ENCODE results near the gene HECW1. TPM values are rescaled to one million over a fixed set of nuclear protein-coding genes. Genes with fewer than 3 reads are reported as not detected.

The HECW1 gene
- total and polyA plus RNA-seq, 2 of the 13 experiments (the other 11 are each of a cell fraction or from before 2014, with no cell fraction given): not detected

DNA sequence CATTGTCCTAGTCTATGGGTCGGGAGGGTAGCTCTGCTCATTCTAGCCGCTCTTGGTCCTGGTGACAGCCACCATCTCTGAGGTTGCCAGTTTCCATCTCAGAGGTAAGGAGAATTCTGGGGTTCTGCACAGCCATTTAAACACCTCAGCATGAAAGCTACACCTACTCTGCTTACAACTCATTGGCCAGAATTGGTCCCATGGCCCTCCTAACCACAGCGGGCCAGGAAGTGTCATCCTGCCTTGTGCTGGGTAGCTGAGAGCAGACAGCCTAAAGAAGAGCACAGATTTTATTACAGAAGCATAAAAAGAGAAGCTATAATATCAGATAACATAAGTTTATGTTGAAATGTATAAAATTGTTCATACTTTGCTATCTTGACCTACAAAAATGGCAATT, 152.7 kb downstream of the HECW1 start:
- 69% methylated on average over 3 of the region's 3 CpGs for WGBS (ENCODE audit: low lambda C conversion rate)
- H3K4me3 ChIP-seq (replicated peaks in 1 of 3; ENCODE audit: insufficient read depth in 1 of 3, low read depth in 2 of 3, low read length in 3 of 3): no peak overlapping the region
- no TSS peak for BruUV-seq (replicated peaks)
- H3K4me1 ChIP-seq (ENCODE audit: insufficient read depth, low read length): no peaks in the 10 kb centered on the region
- no peak overlapping the region for H3K9ac ChIP-seq (ENCODE audit: insufficient read depth, low read depth, low read length)
- in situ Hi-C loops (cut with HindIII; ENCODE audit: extremely low pct_ligation_motif_present, low pct_unique_long_range_greater_than_20kb): loop anchor here (10.0 kb wide), 1 partner anchor 320 kb away; no protein-coding TSS in a partner anchor
- intact Hi-C loops (cut with micrococcal nuclease; ENCODE audit: unreplicated experiment): no loop called here
- ChIA-PET CTCF (ENCODE audit: low intra/inter-chr PET ratio, low total read pairs) (no interaction called here), POLR2A (no interaction called here)
- TF ChIP-seq SP2 (CRISPR knock-in tag; IDR thresholded peaks at IDR 0.05) (no peak), ZNF781 (CRISPR knock-in tag; IDR thresholded peaks at IDR 0.05; ENCODE audit: borderline replicate concordance, not compliant biosample characterization) (no peak), ZNF720 (CRISPR knock-in tag; IDR thresholded peaks at IDR 0.05) (no peak), ZNF709 (CRISPR knock-in tag; IDR thresholded peaks at IDR 0.05) (no peak), BRCA1 (CRISPR knock-in tag; IDR thresholded peaks at IDR 0.05) (no peak), ZNF430 (CRISPR knock-in tag; IDR thresholded peaks at IDR 0.05) (no peak), ZNF33A (CRISPR knock-in tag; IDR thresholded peaks at IDR 0.05; ENCODE audit: borderline replicate concordance) (no peak), CBFB (CRISPR knock-in tag; IDR thresholded peaks at IDR 0.05) (no peak), ZNF17 (CRISPR knock-in tag; IDR thresholded peaks at IDR 0.05) (no peak), SMAD9 (CRISPR knock-in tag; IDR thresholded peaks at IDR 0.05) (no peak), ZNF703 (CRISPR knock-in tag; IDR thresholded peaks at IDR 0.05; ENCODE audit: borderline replicate concordance) (no peak), ZNF451 (CRISPR knock-in tag; IDR thresholded peaks at IDR 0.05) (no peak)
- TF ChIP-seq, protein P1, sequence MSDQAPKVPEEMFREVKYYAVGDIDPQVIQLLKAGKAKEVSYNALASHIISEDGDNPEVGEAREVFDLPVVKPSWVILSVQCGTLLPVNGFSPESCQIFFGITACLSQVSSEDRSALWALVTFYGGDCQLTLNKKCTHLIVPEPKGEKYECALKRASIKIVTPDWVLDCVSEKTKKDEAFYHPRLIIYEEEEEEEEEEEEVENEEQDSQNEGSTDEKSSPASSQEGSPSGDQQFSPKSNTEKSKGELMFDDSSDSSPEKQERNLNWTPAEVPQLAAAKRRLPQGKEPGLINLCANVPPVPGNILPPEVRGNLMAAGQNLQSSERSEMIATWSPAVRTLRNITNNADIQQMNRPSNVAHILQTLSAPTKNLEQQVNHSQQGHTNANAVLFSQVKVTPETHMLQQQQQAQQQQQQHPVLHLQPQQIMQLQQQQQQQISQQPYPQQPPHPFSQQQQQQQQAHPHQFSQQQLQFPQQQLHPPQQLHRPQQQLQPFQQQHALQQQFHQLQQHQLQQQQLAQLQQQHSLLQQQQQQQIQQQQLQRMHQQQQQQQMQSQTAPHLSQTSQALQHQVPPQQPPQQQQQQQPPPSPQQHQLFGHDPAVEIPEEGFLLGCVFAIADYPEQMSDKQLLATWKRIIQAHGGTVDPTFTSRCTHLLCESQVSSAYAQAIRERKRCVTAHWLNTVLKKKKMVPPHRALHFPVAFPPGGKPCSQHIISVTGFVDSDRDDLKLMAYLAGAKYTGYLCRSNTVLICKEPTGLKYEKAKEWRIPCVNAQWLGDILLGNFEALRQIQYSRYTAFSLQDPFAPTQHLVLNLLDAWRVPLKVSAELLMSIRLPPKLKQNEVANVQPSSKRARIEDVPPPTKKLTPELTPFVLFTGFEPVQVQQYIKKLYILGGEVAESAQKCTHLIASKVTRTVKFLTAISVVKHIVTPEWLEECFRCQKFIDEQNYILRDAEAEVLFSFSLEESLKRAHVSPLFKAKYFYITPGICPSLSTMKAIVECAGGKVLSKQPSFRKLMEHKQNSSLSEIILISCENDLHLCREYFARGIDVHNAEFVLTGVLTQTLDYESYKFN (CRISPR knock-in tag; conservative IDR thresholded peaks at IDR 0.05): no peak
- TF ChIP-seq, protein P2, sequence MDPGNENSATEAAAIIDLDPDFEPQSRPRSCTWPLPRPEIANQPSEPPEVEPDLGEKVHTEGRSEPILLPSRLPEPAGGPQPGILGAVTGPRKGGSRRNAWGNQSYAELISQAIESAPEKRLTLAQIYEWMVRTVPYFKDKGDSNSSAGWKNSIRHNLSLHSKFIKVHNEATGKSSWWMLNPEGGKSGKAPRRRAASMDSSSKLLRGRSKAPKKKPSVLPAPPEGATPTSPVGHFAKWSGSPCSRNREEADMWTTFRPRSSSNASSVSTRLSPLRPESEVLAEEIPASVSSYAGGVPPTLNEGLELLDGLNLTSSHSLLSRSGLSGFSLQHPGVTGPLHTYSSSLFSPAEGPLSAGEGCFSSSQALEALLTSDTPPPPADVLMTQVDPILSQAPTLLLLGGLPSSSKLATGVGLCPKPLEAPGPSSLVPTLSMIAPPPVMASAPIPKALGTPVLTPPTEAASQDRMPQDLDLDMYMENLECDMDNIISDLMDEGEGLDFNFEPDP (CRISPR knock-in tag; conservative IDR thresholded peaks at IDR 0.05): no peak
- TF ChIP-seq, protein P3, sequence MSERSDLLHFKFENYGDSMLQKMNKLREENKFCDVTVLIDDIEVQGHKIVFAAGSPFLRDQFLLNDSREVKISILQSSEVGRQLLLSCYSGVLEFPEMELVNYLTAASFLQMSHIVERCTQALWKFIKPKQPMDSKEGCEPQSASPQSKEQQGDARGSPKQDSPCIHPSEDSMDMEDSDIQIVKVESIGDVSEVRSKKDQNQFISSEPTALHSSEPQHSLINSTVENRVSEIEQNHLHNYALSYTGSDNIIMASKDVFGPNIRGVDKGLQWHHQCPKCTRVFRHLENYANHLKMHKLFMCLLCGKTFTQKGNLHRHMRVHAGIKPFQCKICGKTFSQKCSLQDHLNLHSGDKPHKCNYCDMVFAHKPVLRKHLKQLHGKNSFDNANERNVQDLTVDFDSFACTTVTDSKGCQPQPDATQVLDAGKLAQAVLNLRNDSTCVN (CRISPR knock-in tag; IDR thresholded peaks at IDR 0.05; ENCODE audit: borderline replicate concordance): no peak
- TF ChIP-seq, protein P4, sequence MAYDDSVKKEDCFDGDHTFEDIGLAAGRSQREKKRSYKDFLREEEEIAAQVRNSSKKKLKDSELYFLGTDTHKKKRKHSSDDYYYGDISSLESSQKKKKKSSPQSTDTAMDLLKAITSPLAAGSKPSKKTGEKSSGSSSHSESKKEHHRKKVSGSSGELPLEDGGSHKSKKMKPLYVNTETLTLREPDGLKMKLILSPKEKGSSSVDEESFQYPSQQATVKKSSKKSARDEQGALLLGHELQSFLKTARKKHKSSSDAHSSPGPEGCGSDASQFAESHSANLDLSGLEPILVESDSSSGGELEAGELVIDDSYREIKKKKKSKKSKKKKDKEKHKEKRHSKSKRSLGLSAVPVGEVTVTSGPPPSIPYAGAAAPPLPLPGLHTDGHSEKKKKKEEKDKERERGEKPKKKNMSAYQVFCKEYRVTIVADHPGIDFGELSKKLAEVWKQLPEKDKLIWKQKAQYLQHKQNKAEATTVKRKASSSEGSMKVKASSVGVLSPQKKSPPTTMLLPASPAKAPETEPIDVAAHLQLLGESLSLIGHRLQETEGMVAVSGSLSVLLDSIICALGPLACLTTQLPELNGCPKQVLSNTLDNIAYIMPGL (CRISPR knock-in tag; IDR thresholded peaks at IDR 0.05; ENCODE audit: borderline replicate concordance in 1 of 2, low read depth in 1 of 2): no peak
- no peaks in the 10 kb centered on the region for H3K36me3 ChIP-seq (replicated peaks in 1 of 2; ENCODE audit: control insufficient read depth in 1 of 2, insufficient read depth in 2 of 2, low read length in 2 of 2)
- H3K4me2 ChIP-seq (ENCODE audit: low read depth, low read length): no peak overlapping the region
- H3K27ac ChIP-seq (ENCODE audit: extremely low read length, insufficient read depth, low read length): no peak overlapping the region
- H4K20me1 ChIP-seq (ENCODE audit: insufficient read depth, low read length): no peaks in the 10 kb centered on the region
- FAIRE-seq (no peak), DNase-seq (ENCODE audit: low spot score) (no peak), ATAC-seq (no peak)
- peaks cover 0 to 1% of the 10 kb centered on the region in 2 experiments; a peak in 1 of 5 replicates for H3K27me3 ChIP-seq (ENCODE audit: control insufficient read depth in 1 of 2, insufficient read depth in 2 of 2, low read length in 2 of 2)
- H3K79me2 ChIP-seq (ENCODE audit: insufficient read depth, low read length): no peaks in the 10 kb centered on the region
- H3K9me3 ChIP-seq (ENCODE audit: low read length): no peaks in the 10 kb centered on the region
- no peak overlapping the region for H2AFZ ChIP-seq (ENCODE audit: low read length)

Measured in HepG2 (cell line).